Ovary (tissue), 9 donors: ENCODE data around the gene ZFP92. TPM values are rescaled to one million over a fixed set of nuclear protein-coding genes. Genes with fewer than 3 reads are reported as not detected.

Experiments
- DNase-seq, 5 donors: peaks; one replicate each; pipeline ENCODE4 v3.0.0-alpha.2; 2019 to 2020
- H3K27ac ChIP-seq, 2 donors: fragments of 200-600 bp; one replicate each; pipeline versions ENCODE4 v1.5.1 to v1.8.0; 2019 to 2022
- H3K27me3 ChIP-seq: fragments of 200-600 bp; one replicate; pipeline ENCODE4 v1.8.0; 2022
- H3K36me3 ChIP-seq: fragments of 200-600 bp; sonication (generic); one replicate; pipeline ENCODE4 v1.5.1; 2019
- H3K4me1 ChIP-seq: one replicate; pipeline ENCODE4 v1.8.1; 2013; ENCODE audit warnings: mild to moderate bottlenecking, moderate library complexity; ENCODE audit not compliant: insufficient read depth
- H3K4me3 ChIP-seq: fragments of 200-600 bp; sonication (generic); one replicate; pipeline ENCODE4 v1.5.1; 2017
- H3K9me3 ChIP-seq, 2 donors: fragments of 200-600 bp in 1 of 2; sonication (generic) in 1 of 2; one replicate each; pipeline versions ENCODE4 v1.5.1 to v1.8.1; 2013 to 2019; ENCODE audit warnings: mild to moderate bottlenecking in 1 of 2, moderate library complexity in 1 of 2
- EP300 ChIP-seq: sonication (generic); formaldehyde crosslinking; IDR thresholded peaks from one replicate; pipeline ENCODE4 v1.6.1; 2017; ENCODE audit warnings: antibody characterized with exemption
- POLR2A ChIP-seq: fragments of 450-650 bp; IDR thresholded peaks from one replicate; pipeline ENCODE4 v1.6.1; 2017; ENCODE audit warnings: antibody characterized with exemption, mild to moderate bottlenecking, moderate library complexity
- WGBS, 3 donors: extraction: QIAGEN DNeasy Blood & Tissue Kit in 1 of 3; methylation state at CpG; one replicate each; pipeline versions ENCODE4 v1.1.5 to v1.1.7; 2013 to 2017; 5-methylcytosine and 5-hydroxymethylcytosine counted together
- intact Hi-C, 4 donors: fragments of 100-400 bp; cut with DNase I; formaldehyde crosslinking; loops; one replicate each; pipeline versions ENCODE4 v1.11.0 to v1.15.1; 2022 to 2023
- polyA plus RNA-seq, 2 donors: library from polyadenylated mRNA; stranded (reverse); fragments of 200-250 nt in 1 of 2; fragments of 350-450 nt in 1 of 2; fragmentation: Illumina TruSeq in 1 of 2; extraction: RNeasy Lipid Tissue Mini Kit (QIAGEN cat#74804) in 1 of 2; gene quantifications; one replicate each; pipeline ENCODE4 v1.2.3, GENCODE V29; 2013 to 2014
- total RNA-seq, 7 donors: library from RNA; depleted of rRNA in 2 of 7; stranded (reverse); fragments of >200 nt in 2 of 7; fragmentation: NEBNext Ultra II Directional in 3 of 7; extraction: Animal tissue kit (Norgen Biotek cat#: 25700) in 3 of 7; gene quantifications; one replicate each; pipeline versions ENCODE4 v1.1.0 to v1.2.4, GENCODE V29; 2016 to 2023
- TF ChIP-seq, protein P1 (sequence below), 3 donors: fragments of 450-650 bp in 2 of 3; fragments of 200-600 bp in 1 of 3; IDR thresholded peaks; one replicate each; pipeline versions ENCODE4 v1.5.1 to v1.8.0; 2016 to 2022; ENCODE audit warnings: antibody characterized with exemption in 3 of 3, mild to moderate bottlenecking in 1 of 3
- donor health status: DM: no; HTN: no; CAD: no; lungs with moderate emphysema.
- donor health status: DM: no; HTN: no; CAD: no.
- donor health status: Bipolar disorder and iron deficiency.
- donor health status: DM: yes; HTN: yes; CAD: no.
- donor health status: DM: no; HTN: no; CAD: no.
- donor health status: DM: yes; HTN: yes; CAD: no.

Gene ZFP92
- total and polyA plus RNA-seq, 9 donors, result 2.7 to 9.4 (median 3.9) TPM

GRCh38 chrX:153413731-153414130 lies 2.5 kb downstream of the ZFP92 start:
- H3K4me1 ChIP-seq, result no peaks in the 10 kb centered on the region
- no peak overlapping the region for H3K4me3 ChIP-seq
- no peak for DNase-seq
- no peaks in the 10 kb centered on the region for H3K36me3 ChIP-seq
- intact Hi-C loops, result no loop called here
- TF ChIP-seq EP300 (no peak), POLR2A (no peak)
- TF ChIP-seq, protein P1, sequence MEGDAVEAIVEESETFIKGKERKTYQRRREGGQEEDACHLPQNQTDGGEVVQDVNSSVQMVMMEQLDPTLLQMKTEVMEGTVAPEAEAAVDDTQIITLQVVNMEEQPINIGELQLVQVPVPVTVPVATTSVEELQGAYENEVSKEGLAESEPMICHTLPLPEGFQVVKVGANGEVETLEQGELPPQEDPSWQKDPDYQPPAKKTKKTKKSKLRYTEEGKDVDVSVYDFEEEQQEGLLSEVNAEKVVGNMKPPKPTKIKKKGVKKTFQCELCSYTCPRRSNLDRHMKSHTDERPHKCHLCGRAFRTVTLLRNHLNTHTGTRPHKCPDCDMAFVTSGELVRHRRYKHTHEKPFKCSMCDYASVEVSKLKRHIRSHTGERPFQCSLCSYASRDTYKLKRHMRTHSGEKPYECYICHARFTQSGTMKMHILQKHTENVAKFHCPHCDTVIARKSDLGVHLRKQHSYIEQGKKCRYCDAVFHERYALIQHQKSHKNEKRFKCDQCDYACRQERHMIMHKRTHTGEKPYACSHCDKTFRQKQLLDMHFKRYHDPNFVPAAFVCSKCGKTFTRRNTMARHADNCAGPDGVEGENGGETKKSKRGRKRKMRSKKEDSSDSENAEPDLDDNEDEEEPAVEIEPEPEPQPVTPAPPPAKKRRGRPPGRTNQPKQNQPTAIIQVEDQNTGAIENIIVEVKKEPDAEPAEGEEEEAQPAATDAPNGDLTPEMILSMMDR (IDR thresholded peaks at IDR 0.05), result no peak
- no peaks in the 10 kb centered on the region for H3K9me3 ChIP-seq
- 61 to 76% (median 70%) methylated on average over 11 of the region's 11 CpGs for WGBS, 3 donors
- H3K27me3 ChIP-seq, result no peaks in the 10 kb centered on the region
- no peak overlapping the region for H3K27ac ChIP-seq

- TF ChIP-seq, protein P1 (IDR thresholded peaks at IDR 0.05), result no peak
- TF ChIP-seq POLR2A (no peak), EP300 (no peak)
- no peaks in the 10 kb centered on the region for H3K36me3 ChIP-seq
- intact Hi-C loops, result no loop called here
- no peak overlapping the region for H3K27ac ChIP-seq
- no peaks in the 10 kb centered on the region for H3K9me3 ChIP-seq
- H3K4me3 ChIP-seq, result no peak overlapping the region
- DNase-seq, result peak in 1 of 5 donors; percentile 25
- H3K4me1 ChIP-seq, result no peaks in the 10 kb centered on the region
- WGBS, 3 donors, result 66 to 75% (median 70%) methylated on average over 9 of the region's 9 CpGs
- no peaks in the 10 kb centered on the region for H3K27me3 ChIP-seq
These were observed 3.7 kb downstream of the ZFP92 start for GRCh38 chrX:153414856-153415510.

DNA sequence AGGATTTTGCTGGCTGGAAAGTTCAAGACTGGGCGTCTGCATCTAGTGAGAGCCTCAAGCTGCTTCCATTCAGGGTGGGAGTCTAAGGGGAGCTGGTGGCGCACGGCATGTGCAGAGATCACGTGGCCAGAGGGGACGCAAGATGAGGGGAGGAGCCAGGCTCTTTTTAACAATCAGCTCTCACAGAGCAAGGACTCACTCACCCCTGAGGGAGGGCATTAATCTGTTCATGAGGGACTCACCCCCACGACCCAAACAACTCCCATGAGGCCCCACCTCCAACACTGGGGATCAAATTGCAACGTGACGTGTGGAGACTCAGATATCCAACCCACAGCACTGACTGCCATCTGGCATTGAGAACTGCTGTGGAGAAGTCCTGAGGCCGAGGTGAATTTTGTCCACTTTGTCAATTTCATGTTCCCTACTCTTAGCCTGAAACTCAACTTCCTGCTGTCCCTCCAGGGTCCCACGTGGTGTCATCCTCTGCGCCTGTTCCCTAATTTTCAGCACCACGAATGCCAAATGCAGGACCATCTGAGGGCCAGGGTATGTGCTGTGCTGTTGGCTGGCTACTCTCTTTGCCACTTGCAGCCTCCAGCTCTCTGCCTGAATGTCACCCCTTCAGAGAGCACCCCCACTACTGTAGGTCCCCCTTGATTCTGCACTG lies 5.6 kb downstream of the ZFP92 start:
- H3K27me3 ChIP-seq, result no peaks in the 10 kb centered on the region
- no peaks in the 10 kb centered on the region for H3K9me3 ChIP-seq
- intact Hi-C loops, result no loop called here
- no peaks in the 10 kb centered on the region for H3K4me1 ChIP-seq
- H3K4me3 ChIP-seq, result no peak overlapping the region
- peak in 1 of 5 donors; percentile 15 for DNase-seq
- 54 to 63% (median 60%) methylated on average over 12 of the region's 12 CpGs for WGBS, 3 donors
- TF ChIP-seq POLR2A (no peak), EP300 (no peak)
- TF ChIP-seq, protein P1 (IDR thresholded peaks at IDR 0.05), result no peak
- no peaks in the 10 kb centered on the region for H3K36me3 ChIP-seq
- no peak overlapping the region for H3K27ac ChIP-seq

GRCh38 chrX:153417637-153418036 lies 6.4 kb downstream of the ZFP92 start:
- TF ChIP-seq EP300 (no peak), POLR2A (no peak)
- TF ChIP-seq, protein P1 (IDR thresholded peaks at IDR 0.05), result no peak
- Histone ChIP-seq H3K36me3 (no peaks in the 10 kb centered on the region), H3K4me1 (no peaks in the 10 kb centered on the region), H3K4me3 (no peak overlapping the region), H3K9me3 (no peaks in the 10 kb centered on the region), H3K27me3 (no peaks in the 10 kb centered on the region), H3K27ac (no peak overlapping the region)
- peak in 1 of 5 donors; percentile 18 for DNase-seq
- intact Hi-C loops, result no loop called here
- 79 to 87% (median 87%) methylated on average over 8 of the region's 8 CpGs for WGBS, 3 donors
